Measurements from ENCODE around the gene SKIC3. TPM values are rescaled to one million over a fixed set of nuclear protein-coding genes. Genes with fewer than 3 reads are reported as not detected.

SKIC3 gene
- total RNA-seq, 1 donor from 2014 or later, result 68.3 TPM

- ATAC-seq (no peak), DNase-seq (no peak)
- intact Hi-C loops (cut with micrococcal nuclease), result no loop called here
These were observed 21.7 kb downstream of the SKIC3 start for GRCh38 chr5:95533106-95533505.

GRCh38 chr5:95532415-95532814, 22.4 kb downstream of the SKIC3 start:
- DNase-seq (no peak), ATAC-seq (no peak)
- intact Hi-C loops (cut with micrococcal nuclease), result no loop called here

GRCh38 chr5:95531491-95531890, 23.3 kb downstream of the SKIC3 start:
- DNase-seq, result no peak
- intact Hi-C loops (cut with micrococcal nuclease), result no loop called here
- ATAC-seq, result no peak

GRCh38 chr5:95530416-95530815, 24.4 kb downstream of the SKIC3 start:
- DNase-seq, result no peak
- ATAC-seq, result no peak
- intact Hi-C loops (cut with micrococcal nuclease), result no loop called here

- intact Hi-C loops (cut with micrococcal nuclease), result no loop called here
- ATAC-seq (no peak), DNase-seq (no peak)
These were observed 26.2 kb downstream of the SKIC3 start for GRCh38 chr5:95528565-95528964.

GRCh38 chr5:95526871-95527270, 27.9 kb downstream of the SKIC3 start:
- intact Hi-C loops (cut with micrococcal nuclease), result no loop called here
- ATAC-seq (no peak), DNase-seq (no peak)

- no peak for ATAC-seq
- intact Hi-C loops (cut with micrococcal nuclease), result no loop called here
- no peak for DNase-seq
These were observed 30.4 kb downstream of the SKIC3 start for GRCh38 chr5:95524423-95524822.

GRCh38 chr5:95520206-95520605, 34.6 kb downstream of the SKIC3 start:
- no peak for DNase-seq
- no peak for ATAC-seq
- intact Hi-C loops (cut with micrococcal nuclease), result no loop called here

- ATAC-seq, result no peak
- DNase-seq, result no peak
- intact Hi-C loops (cut with micrococcal nuclease), result no loop called here
These were observed 35.1 kb downstream of the SKIC3 start for GRCh38 chr5:95519681-95520080.

- intact Hi-C loops (cut with micrococcal nuclease), result no loop called here
- ATAC-seq (no peak), DNase-seq (no peak)
These were observed 35.6 kb downstream of the SKIC3 start for GRCh38 chr5:95519151-95519550.

GRCh38 chr5:95518417-95518816, 36.4 kb downstream of the SKIC3 start:
- intact Hi-C loops (cut with micrococcal nuclease), result no loop called here
- no peak for DNase-seq
- ATAC-seq, result no peak

GRCh38 chr5:95511606-95512005, 43.2 kb downstream of the SKIC3 start:
- intact Hi-C loops (cut with micrococcal nuclease), result no loop called here
- no peak for ATAC-seq

GRCh38 chr5:95508550-95508949, 46.2 kb downstream of the SKIC3 start:
- DNase-seq (no peak), ATAC-seq (no peak)
- intact Hi-C loops (cut with micrococcal nuclease), result no loop called here

More at GRCh38 chr5:95511606-95512005, 43.2 kb downstream of the SKIC3 start:
- DNase-seq, result no peak

Other genes starting within 250 kb of the SKIC3 start
- 2.9 TPM for gene FAM81B, start 163.6 kb downstream of the SKIC3 start, total RNA-seq
- gene ARSK, start 124 bp upstream of the SKIC3 start, total RNA-seq, result 4.6 TPM
- gene GPR150, start 65.1 kb upstream of the SKIC3 start, total RNA-seq, result not detected
- 6.0 TPM for gene RFESD, start 91.8 kb upstream of the SKIC3 start, total RNA-seq
- not detected for gene SPATA9, start 128.0 kb upstream of the SKIC3 start, total RNA-seq
- gene RHOBTB3, start 176.4 kb upstream of the SKIC3 start, total RNA-seq, result 90.0 TPM

Measured in left ventricle myocardium superior (tissue), 1 donor.